Ovary (tissue), 3 donors: ENCODE measurements around the gene LGR6.

Experiments used
- CTCF ChIP-seq, 3 donors: fragments of 450-650 bp in 2 of 3; fragments of 200-600 bp in 1 of 3; IDR thresholded peaks; one replicate each; pipeline versions ENCODE4 v1.5.1 to v1.8.0; 2016 to 2022; ENCODE audit warnings: antibody characterized with exemption in 3 of 3, mild to moderate bottlenecking in 1 of 3
- EP300 ChIP-seq: sonication (generic); formaldehyde crosslinking; IDR thresholded peaks from one replicate; pipeline ENCODE4 v1.6.1; 2017; ENCODE audit warnings: antibody characterized with exemption
- POLR2A ChIP-seq: fragments of 450-650 bp; IDR thresholded peaks from one replicate; pipeline ENCODE4 v1.6.1; 2017; ENCODE audit warnings: antibody characterized with exemption, mild to moderate bottlenecking, moderate library complexity
- donor health status: DM: no; HTN: no; CAD: no.

- TF ChIP-seq CTCF (IDR thresholded peaks at IDR 0.05): no peak
- TF ChIP-seq POLR2A: no peak
- TF ChIP-seq EP300: no peak
These were observed 29.7 kb downstream of the LGR6 start for GRCh38 chr1:202223121-202223860.
